GM23248 (cell line): ENCODE data around the gene P4HTM.

Source experiments
- EZH2 ChIP-seq: fragments of 200-600 bp; sonication (generic); IDR thresholded peaks from 2 replicates; pipeline ENCODE4 v1.6.1; 2018; ENCODE audit warnings: antibody characterized with exemption, mild to moderate bottlenecking; ENCODE audit not compliant: insufficient read depth, poor library complexity, severe bottlenecking
- EZH2phosphoT487 ChIP-seq: fragments of 200-600 bp; sonication (generic); IDR thresholded peaks from 2 replicates; pipeline ENCODE4 v1.6.1; 2018; ENCODE audit warnings: antibody characterized with exemption, moderate library complexity, mild to moderate bottlenecking, low read depth; ENCODE audit not compliant: insufficient read depth

DNA sequence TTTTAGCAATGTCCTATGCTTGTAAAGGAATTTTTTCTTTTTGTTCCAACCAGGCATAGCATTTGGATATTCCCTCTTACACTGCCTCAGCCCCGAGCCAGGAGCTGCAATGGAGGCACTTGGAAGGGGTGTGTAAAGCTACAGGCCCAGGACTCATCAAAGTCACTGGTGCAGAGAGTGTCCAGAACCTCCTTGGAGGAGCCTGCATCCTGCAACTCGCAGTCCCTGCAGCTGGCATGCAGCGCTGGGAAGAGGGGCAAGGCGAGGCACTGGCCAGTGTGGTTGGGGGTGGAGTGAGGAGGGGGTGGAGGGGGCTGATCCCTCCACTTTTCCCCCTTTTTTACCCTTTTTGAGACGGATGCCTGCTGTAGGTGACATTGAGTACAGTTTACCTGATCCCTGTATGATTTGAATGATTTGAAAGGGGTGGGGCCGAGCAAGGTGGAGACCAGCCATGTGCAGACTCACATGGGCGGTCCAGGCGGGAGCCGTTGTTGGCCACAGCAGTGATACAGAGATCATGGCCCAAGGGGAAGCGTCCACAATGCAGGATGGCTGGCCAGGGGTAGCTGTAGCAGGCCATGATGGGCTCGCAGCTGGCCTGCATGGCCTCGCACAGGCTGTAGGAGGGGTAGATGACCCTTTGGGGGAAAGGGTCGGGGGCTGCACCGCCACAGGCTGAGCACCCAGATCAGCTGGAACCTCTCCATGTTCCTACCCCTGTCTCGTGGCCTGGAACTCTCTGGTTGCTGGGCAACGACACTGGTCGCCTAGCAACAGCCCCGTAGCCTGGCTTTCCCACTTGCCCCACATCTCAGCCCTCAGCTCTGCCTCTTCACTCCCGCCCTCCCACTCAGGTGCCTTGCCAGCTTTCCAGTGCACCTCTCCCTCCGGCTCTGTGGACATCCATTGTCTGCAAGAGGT is 7.9 kb downstream of the P4HTM start:
- TF ChIP-seq EZH2phosphoT487 (no peak), EZH2 (no peak)
